ENCODE data around the gene MEF2B.
"Not testable (repeated sequence)": the region's sequence is repeated elsewhere in the genome, so short reads cannot be mapped to it uniquely, and the experiment has no call there.

DNA sequence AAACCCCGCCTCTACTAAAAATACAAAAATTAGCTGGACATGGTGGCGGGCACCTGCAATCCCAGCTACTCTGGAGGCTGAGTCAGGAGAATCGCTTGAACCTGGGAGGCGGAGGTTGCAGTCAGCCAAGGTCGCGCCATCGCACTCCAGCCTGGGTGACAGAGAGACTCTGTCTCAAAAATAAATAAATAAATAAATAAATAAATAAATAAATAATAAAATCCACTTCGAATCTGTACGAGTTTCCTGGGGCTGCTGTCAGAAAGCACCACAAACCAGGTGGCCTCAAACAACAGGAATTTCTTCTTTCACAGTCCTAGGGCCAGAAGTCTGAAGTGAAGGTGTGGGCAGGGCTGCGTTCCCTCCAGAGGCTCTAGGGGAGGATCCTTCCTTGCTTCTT is 67.5 kb downstream of the MEF2B start:
- TF ChIP-seq, protein P1, sequence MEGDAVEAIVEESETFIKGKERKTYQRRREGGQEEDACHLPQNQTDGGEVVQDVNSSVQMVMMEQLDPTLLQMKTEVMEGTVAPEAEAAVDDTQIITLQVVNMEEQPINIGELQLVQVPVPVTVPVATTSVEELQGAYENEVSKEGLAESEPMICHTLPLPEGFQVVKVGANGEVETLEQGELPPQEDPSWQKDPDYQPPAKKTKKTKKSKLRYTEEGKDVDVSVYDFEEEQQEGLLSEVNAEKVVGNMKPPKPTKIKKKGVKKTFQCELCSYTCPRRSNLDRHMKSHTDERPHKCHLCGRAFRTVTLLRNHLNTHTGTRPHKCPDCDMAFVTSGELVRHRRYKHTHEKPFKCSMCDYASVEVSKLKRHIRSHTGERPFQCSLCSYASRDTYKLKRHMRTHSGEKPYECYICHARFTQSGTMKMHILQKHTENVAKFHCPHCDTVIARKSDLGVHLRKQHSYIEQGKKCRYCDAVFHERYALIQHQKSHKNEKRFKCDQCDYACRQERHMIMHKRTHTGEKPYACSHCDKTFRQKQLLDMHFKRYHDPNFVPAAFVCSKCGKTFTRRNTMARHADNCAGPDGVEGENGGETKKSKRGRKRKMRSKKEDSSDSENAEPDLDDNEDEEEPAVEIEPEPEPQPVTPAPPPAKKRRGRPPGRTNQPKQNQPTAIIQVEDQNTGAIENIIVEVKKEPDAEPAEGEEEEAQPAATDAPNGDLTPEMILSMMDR (conservative IDR thresholded peaks at IDR 0.05; ENCODE audit: low read depth in 2 of 2) = not testable (repeated sequence)
- not testable (repeated sequence) for TF ChIP-seq POLR2AphosphoS5 (IDR thresholded peaks at IDR 0.05; ENCODE audit: low read depth)
